ENCODE measurements around the gene SPRYD3.

DNA sequence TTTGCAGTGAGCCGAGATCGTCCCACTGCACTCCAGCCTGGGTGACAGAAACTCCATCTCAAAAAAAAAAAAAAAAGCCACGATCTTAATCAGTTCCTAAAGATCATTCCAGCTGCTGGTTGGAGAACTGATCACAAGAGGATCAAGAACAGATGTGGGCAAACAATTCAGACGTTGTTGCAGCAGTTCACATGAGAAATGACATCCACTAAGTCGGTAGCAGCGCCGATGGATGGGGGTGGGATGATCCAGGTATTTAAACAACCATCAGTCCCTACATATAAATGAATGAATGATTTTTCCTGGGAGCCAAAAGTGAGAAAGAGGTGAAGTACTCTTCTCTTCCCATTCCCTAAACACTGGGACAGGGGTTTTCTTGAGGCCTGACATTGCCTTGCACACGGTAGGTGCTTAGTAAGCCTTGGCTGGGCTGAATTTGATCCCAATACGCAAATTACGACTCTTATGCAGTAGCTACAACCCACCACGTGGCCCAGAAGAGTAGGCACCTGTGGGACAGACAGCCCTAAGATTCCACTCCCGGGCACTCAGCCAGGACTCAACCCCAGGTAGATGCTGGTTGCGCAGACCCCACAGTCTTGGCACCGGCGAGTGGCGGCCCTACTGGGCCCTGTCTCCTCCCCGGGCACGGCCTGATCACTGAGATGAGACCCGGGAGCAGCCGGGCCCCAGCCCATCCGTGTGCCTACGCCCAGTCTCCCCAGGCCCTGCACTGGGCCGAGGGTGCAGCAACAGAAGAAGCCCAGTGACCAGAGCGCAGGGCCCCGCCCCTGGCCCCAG, 565 bp downstream of the SPRYD3 start:
- TF ChIP-seq, protein P1, sequence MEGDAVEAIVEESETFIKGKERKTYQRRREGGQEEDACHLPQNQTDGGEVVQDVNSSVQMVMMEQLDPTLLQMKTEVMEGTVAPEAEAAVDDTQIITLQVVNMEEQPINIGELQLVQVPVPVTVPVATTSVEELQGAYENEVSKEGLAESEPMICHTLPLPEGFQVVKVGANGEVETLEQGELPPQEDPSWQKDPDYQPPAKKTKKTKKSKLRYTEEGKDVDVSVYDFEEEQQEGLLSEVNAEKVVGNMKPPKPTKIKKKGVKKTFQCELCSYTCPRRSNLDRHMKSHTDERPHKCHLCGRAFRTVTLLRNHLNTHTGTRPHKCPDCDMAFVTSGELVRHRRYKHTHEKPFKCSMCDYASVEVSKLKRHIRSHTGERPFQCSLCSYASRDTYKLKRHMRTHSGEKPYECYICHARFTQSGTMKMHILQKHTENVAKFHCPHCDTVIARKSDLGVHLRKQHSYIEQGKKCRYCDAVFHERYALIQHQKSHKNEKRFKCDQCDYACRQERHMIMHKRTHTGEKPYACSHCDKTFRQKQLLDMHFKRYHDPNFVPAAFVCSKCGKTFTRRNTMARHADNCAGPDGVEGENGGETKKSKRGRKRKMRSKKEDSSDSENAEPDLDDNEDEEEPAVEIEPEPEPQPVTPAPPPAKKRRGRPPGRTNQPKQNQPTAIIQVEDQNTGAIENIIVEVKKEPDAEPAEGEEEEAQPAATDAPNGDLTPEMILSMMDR (IDR thresholded peaks at IDR 0.05): peak in 1 of 5 experiments; percentile 32
- no peak for TF ChIP-seq POLR2A (IDR thresholded peaks at IDR 0.05)
- TF ChIP-seq EP300 (IDR thresholded peaks at IDR 0.05; ENCODE audit: low read depth): no peak

Data from transverse colon (tissue), 3 donors.